Activated CD4-positive, alpha-beta T cell treated with anti-CD3 and anti-CD28 coated beads for 36 hours (primary cell): ENCODE measurements around the gene AKR1E2. TPM values are rescaled to one million over a fixed set of nuclear protein-coding genes. Genes with fewer than 3 reads are reported as not detected.

ENCODE experiments used
- ATAC-seq: fragments of 200-7000 bp; cut with Tn5 transposase; one replicate; pipeline ENCODE4 v1.10.0; 2021; ENCODE audit warnings: mild to moderate bottlenecking, moderate library complexity
- CTCF ChIA-PET: fragments of 350-600 bp; sonication (Branson Sonifier 250); formaldehyde crosslinking; loops from one replicate; lab custom pipeline; 2021; ENCODE audit warnings: antibody characterized with exemption; lab: Charles Lee
- POLR2A ChIA-PET: fragments of 350-600 bp; sonication (Branson Sonifier 250); formaldehyde crosslinking; loops from one replicate; lab custom pipeline; 2021; ENCODE audit warnings: antibody characterized with exemption, inconsistent platforms; lab: Charles Lee
- DNase-seq: peaks from one replicate; pipeline ENCODE4 v3.0.0-alpha.2; 2020
- H3K27ac Mint-ChIP-seq: one replicate; pipeline ENCODE4 v1.8.0; 2021; ENCODE audit warnings: mixed read lengths
- H3K27me3 Mint-ChIP-seq: one replicate; pipeline ENCODE4 v1.8.0; 2021; ENCODE audit warnings: mixed read lengths
- H3K36me3 Mint-ChIP-seq: one replicate; pipeline ENCODE4 v1.8.0; 2021; ENCODE audit warnings: low read depth, mixed read lengths
- H3K4me1 Mint-ChIP-seq: one replicate; pipeline ENCODE4 v1.8.0; 2021; ENCODE audit warnings: mixed read lengths
- H3K4me3 Mint-ChIP-seq: one replicate; pipeline ENCODE4 v1.8.0; 2021; ENCODE audit warnings: mild to moderate bottlenecking, moderate library complexity, mixed read lengths
- H3K9me3 Mint-ChIP-seq: one replicate; pipeline ENCODE4 v1.8.0; 2021; ENCODE audit warnings: low read depth, mixed read lengths
- intact Hi-C, 2 experiments: fragments of 100-400 bp; cut with DNase I in 1 of 2; cut with micrococcal nuclease in 1 of 2; formaldehyde crosslinking; loops; one replicate each; pipeline versions ENCODE4 v1.14.2 to v1.15.1; 2022 to 2024; cut with DNase I, micrococcal nuclease
- total RNA-seq, 2 experiments: library from RNA; stranded (reverse); gene quantifications; one replicate each; pipeline ENCODE4 v1.2.3, GENCODE V29; 2021

Gene AKR1E2
- total RNA-seq, 2 experiments from 2014 or later: 9.8 to 13.4 TPM

- Mint-ChIP-seq H3K36me3 (no peaks in the 10 kb centered on the region), H3K4me1 (no peaks in the 10 kb centered on the region), H3K9me3 (no peaks in the 10 kb centered on the region), H3K27ac (no peak overlapping the region), H3K4me3 (no peak overlapping the region), H3K27me3 (peaks cover 7% of the 10 kb centered on the region)
- intact Hi-C loops: no loop called here
- CTCF ChIA-PET: no interaction called here
- POLR2A ChIA-PET: no interaction called here
- no peak for DNase-seq
- no peak for ATAC-seq
Observed at GRCh38 chr10:4801405-4801804, 24.6 kb upstream of the AKR1E2 start.

DNA sequence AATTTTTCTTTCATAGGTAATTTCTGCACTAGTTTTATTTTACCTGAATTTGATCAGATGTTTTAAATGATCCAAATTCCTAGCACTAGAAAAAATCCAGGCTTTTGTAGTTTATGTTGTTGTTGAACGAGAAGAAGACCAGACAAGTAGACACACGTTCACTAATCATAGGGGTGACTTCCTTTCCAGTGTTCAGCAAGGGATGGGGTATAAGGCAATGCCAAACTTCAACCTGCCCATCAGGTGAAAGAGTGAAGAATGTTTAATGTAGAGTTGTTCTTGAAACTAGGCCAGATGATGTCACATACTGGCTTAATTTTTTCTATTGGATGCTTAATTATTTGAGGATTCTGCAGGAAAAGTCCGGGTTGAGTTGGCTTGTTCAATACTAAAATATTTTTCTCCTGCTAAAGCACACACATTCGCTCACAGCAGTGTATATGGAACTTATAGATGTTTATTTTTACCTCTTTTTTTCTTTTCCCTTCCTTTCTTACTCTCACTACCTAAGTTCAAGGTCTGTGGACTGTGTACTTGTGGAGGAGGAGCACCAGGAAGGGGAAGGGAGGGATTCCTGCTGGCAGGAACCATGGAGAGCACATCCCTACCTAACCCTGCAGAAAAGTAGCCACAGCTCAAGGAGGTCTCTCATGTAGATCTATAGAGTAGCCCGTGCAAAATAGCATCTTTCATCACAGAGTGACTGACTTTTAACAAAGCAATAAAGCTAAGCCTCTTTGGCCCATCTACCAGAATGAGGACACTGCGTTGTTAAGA lies 23.1 kb upstream of the AKR1E2 start:
- Mint-ChIP-seq H3K36me3 (no peaks in the 10 kb centered on the region), H3K27ac (no peak overlapping the region), H3K4me1 (no peaks in the 10 kb centered on the region), H3K9me3 (no peaks in the 10 kb centered on the region), H3K27me3 (peaks cover 7% of the 10 kb centered on the region), H3K4me3 (no peak overlapping the region)
- DNase-seq (no peak), ATAC-seq (no peak)
- POLR2A ChIA-PET: interaction anchor here (0.6 kb wide), 1 partner anchor 67 kb away, joined by 4 read pairs; no protein-coding TSS in a partner anchor
- intact Hi-C loops: no loop called here
- CTCF ChIA-PET: interaction anchor here (1.0 kb wide), 1 partner anchor 12 kb away, joined by 5 read pairs; no protein-coding TSS in a partner anchor

GRCh38 chr10:4803822-4804221 lies 22.2 kb upstream of the AKR1E2 start:
- H3K36me3 Mint-ChIP-seq: no peaks in the 10 kb centered on the region
- H3K27me3 Mint-ChIP-seq: peaks cover 7% of the 10 kb centered on the region
- no peaks in the 10 kb centered on the region for H3K4me1 Mint-ChIP-seq
- DNase-seq (no peak), ATAC-seq (no peak)
- CTCF ChIA-PET: interaction anchor here (1.0 to 1.5 kb wide), 2 partner anchors 11 to 638 kb away, joined by 3 to 6 read pairs; no protein-coding TSS in a partner anchor
- H3K9me3 Mint-ChIP-seq: no peaks in the 10 kb centered on the region
- no peak overlapping the region for H3K27ac Mint-ChIP-seq
- POLR2A ChIA-PET: interaction anchor here (0.6 kb wide), 1 partner anchor 44 kb away, joined by 3 read pairs; no protein-coding TSS in a partner anchor
- H3K4me3 Mint-ChIP-seq: no peak overlapping the region
- intact Hi-C loops: no loop called here

- no peak overlapping the region for H3K4me3 Mint-ChIP-seq
- POLR2A ChIA-PET: no interaction called here
- H3K27ac Mint-ChIP-seq: no peak overlapping the region
- peaks cover 7% of the 10 kb centered on the region for H3K27me3 Mint-ChIP-seq
- ATAC-seq (no peak), DNase-seq (no peak)
- H3K36me3 Mint-ChIP-seq: no peaks in the 10 kb centered on the region
- CTCF ChIA-PET: interaction anchor here (1.0 to 1.5 kb wide), 2 partner anchors 10 to 637 kb away, joined by 3 to 6 read pairs; no protein-coding TSS in a partner anchor
- no peaks in the 10 kb centered on the region for H3K9me3 Mint-ChIP-seq
- intact Hi-C loops: no loop called here
- H3K4me1 Mint-ChIP-seq: no peaks in the 10 kb centered on the region
Observed at GRCh38 chr10:4804465-4804864, 21.5 kb upstream of the AKR1E2 start.

- CTCF ChIA-PET: interaction anchor here (0.9 kb wide), 1 partner anchor 9 kb away, joined by 4 read pairs; no protein-coding TSS in a partner anchor
- H3K27ac Mint-ChIP-seq: no peak overlapping the region
- H3K27me3 Mint-ChIP-seq: peaks cover 8% of the 10 kb centered on the region
- no peak for DNase-seq
- H3K4me1 Mint-ChIP-seq: no peaks in the 10 kb centered on the region
- intact Hi-C loops: no loop called here
- no peak overlapping the region for H3K4me3 Mint-ChIP-seq
- no peaks in the 10 kb centered on the region for H3K9me3 Mint-ChIP-seq
- no peaks in the 10 kb centered on the region for H3K36me3 Mint-ChIP-seq
- no peak for ATAC-seq
- POLR2A ChIA-PET: no interaction called here
Observed at GRCh38 chr10:4806534-4806933, 19.5 kb upstream of the AKR1E2 start.

- no peak overlapping the region for H3K4me3 Mint-ChIP-seq
Observed at GRCh38 chr10:4807761-4808507, 18.1 kb upstream of the AKR1E2 start.

DNA sequence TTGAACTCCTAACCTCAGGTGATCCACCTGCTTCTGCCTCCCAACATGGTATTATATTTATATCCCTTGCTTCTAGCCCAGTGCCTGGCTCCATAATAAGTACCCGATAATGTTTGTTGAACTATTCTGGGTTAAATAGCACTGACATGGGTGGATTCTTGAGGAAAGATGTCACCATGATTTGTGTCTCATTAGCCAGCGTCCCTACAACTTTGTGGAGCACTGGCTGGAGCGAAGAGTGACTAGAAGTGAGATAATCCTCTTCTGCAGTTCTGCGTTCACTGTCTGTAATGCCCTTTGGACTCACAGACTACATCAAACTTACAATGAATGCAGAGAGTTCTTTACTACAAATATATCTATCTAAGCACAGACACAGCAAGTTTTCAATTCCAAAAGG lies 16.9 kb upstream of the AKR1E2 start:
- ATAC-seq (no peak), DNase-seq (no peak)
- Mint-ChIP-seq H3K36me3 (no peaks in the 10 kb centered on the region), H3K4me1 (no peaks in the 10 kb centered on the region), H3K27ac (no peak overlapping the region), H3K4me3 (no peak overlapping the region), H3K27me3 (peaks cover 8% of the 10 kb centered on the region), H3K9me3 (no peaks in the 10 kb centered on the region)
- CTCF ChIA-PET: no interaction called here
- POLR2A ChIA-PET: no interaction called here
- intact Hi-C loops: no loop called here

More at GRCh38 chr10:4807761-4808507, 18.1 kb upstream of the AKR1E2 start:
- Mint-ChIP-seq H3K9me3 (no peaks in the 10 kb centered on the region), H3K4me1 (no peaks in the 10 kb centered on the region), H3K27ac (no peak overlapping the region), H3K36me3 (no peaks in the 10 kb centered on the region), H3K27me3 (peaks cover 8% of the 10 kb centered on the region)
- ATAC-seq (no peak), DNase-seq (no peak)
- ChIA-PET CTCF (interaction anchor here (0.7 kb wide), 1 partner anchor 12 kb away, joined by 3 read pairs; no protein-coding TSS in a partner anchor), POLR2A (no interaction called here)
- intact Hi-C loops: no loop called here

GRCh38 chr10:4810092-4810491 lies 15.9 kb upstream of the AKR1E2 start:
- H3K27ac Mint-ChIP-seq: no peak overlapping the region
- no peaks in the 10 kb centered on the region for H3K36me3 Mint-ChIP-seq
- no peak overlapping the region for H3K4me3 Mint-ChIP-seq
- no peaks in the 10 kb centered on the region for H3K4me1 Mint-ChIP-seq
- POLR2A ChIA-PET: no interaction called here
- intact Hi-C loops: loop anchor here in 1 of 2 experiments (10.0 kb wide), 1 partner anchor 475 kb away; no protein-coding TSS in a partner anchor
- ATAC-seq (no peak), DNase-seq (no peak)
- peaks cover 8% of the 10 kb centered on the region for H3K27me3 Mint-ChIP-seq
- CTCF ChIA-PET: no interaction called here
- no peaks in the 10 kb centered on the region for H3K9me3 Mint-ChIP-seq

DNA sequence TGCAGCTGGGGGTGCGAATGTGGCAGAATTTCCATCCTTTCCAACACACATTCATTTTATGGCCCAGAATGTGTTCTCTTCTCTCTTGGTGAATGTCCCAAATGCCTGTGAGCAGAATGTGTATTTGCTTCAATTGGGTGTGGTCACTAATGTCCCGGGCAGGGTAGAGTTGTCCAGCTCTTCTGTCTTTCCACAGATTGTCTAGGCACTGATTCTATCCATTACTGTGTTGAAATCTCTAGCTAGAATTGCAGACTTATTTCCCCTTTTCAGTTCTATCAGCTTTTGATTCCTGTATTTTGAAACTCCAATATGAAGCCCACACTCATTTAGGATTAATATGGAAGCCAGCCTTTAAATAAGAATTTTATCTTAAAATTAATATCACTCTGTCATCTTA lies 14.0 kb upstream of the AKR1E2 start:
- Mint-ChIP-seq H3K27me3 (peaks cover 6% of the 10 kb centered on the region), H3K4me1 (no peaks in the 10 kb centered on the region), H3K36me3 (no peaks in the 10 kb centered on the region), H3K4me3 (no peak overlapping the region), H3K27ac (no peak overlapping the region), H3K9me3 (no peaks in the 10 kb centered on the region)
- ChIA-PET CTCF (interaction anchor here (0.6 kb wide), 1 partner anchor 1590 kb away, joined by 4 read pairs; no protein-coding TSS in a partner anchor), POLR2A (no interaction called here)
- DNase-seq (no peak), ATAC-seq (no peak)
- intact Hi-C loops: loop anchor here in 1 of 2 experiments (10.0 kb wide), 1 partner anchor 473 kb away; no protein-coding TSS in a partner anchor

GRCh38 chr10:4813023-4813422 lies 13.0 kb upstream of the AKR1E2 start:
- Mint-ChIP-seq H3K4me3 (no peak overlapping the region), H3K27me3 (peaks cover 6% of the 10 kb centered on the region), H3K9me3 (no peaks in the 10 kb centered on the region), H3K27ac (no peak overlapping the region), H3K36me3 (no peaks in the 10 kb centered on the region), H3K4me1 (no peaks in the 10 kb centered on the region)
- ChIA-PET CTCF (interaction anchor here (0.9 to 4.2 kb wide), 6 partner anchors 13 to 37 kb away, joined by 3 to 46 read pairs (median 5); partner anchors contain the start of gene AKR1E2), POLR2A (no interaction called here)
- ATAC-seq: no peak
- peak; percentile 13 for DNase-seq
- intact Hi-C loops: loop anchor here in 1 of 2 experiments (10.0 kb wide), 1 partner anchor 472 kb away; no protein-coding TSS in a partner anchor

GRCh38 chr10:4813496-4813895 lies 12.5 kb upstream of the AKR1E2 start:
- peaks cover 3% of the 10 kb centered on the region for H3K27me3 Mint-ChIP-seq
- DNase-seq: no peak
- no peak overlapping the region for H3K27ac Mint-ChIP-seq
- intact Hi-C loops: loop anchor here in 1 of 2 experiments (10.0 kb wide), 1 partner anchor 471 kb away; no protein-coding TSS in a partner anchor
- no peak overlapping the region for H3K4me3 Mint-ChIP-seq
- ChIA-PET POLR2A (no interaction called here), CTCF (interaction anchor here (0.9 to 4.2 kb wide), 7 partner anchors 13 to 82 kb away, joined by 3 to 46 read pairs (median 5); partner anchors contain the start of gene AKR1E2)
- no peak for ATAC-seq
- H3K36me3 Mint-ChIP-seq: no peaks in the 10 kb centered on the region
- H3K9me3 Mint-ChIP-seq: no peaks in the 10 kb centered on the region
- H3K4me1 Mint-ChIP-seq: no peaks in the 10 kb centered on the region
